GM21528 (cell line): ENCODE data around the gene MMP24OS.
"Not testable (repeated sequence)": the region's sequence is repeated elsewhere in the genome, so short reads cannot be mapped to it uniquely, and the experiment has no call there.

Source experiments
- ATAC-seq: cut with Tn5 transposase; IDR thresholded peaks from one replicate; pipeline ENCODE4 v1.9.1; 2021; ENCODE audit warnings: mild to moderate bottlenecking, moderate library complexity; ENCODE audit not compliant: unreplicated experiment, low FRiP score

The MMP24OS gene

GRCh38 chr20:35277531-35278395 is at the start of gene MMP24OS:
Gene MMP24OS, minus strand, starts transcription at chr20:35278122. Its CDS starts 193 bp downstream, at chr20:35277929.
- ATAC-seq = peak; percentile 72

GRCh38 chr20:35327074-35327976 is 49.4 kb upstream of the MMP24OS start:
- no peak for ATAC-seq

GRCh38 chr20:35326740-35327073 is 48.8 kb upstream of the MMP24OS start:
- ATAC-seq = no peak

- no peak for ATAC-seq
Observed at GRCh38 chr20:35326021-35326739, 48.3 kb upstream of the MMP24OS start.

- ATAC-seq = no peak
Observed at GRCh38 chr20:35325401-35325800, 47.5 kb upstream of the MMP24OS start.

GRCh38 chr20:35320396-35321126 is 42.6 kb upstream of the MMP24OS start:
- ATAC-seq = no peak

GRCh38 chr20:35319871-35320197 is 41.9 kb upstream of the MMP24OS start:
- ATAC-seq = no peak

- no peak for ATAC-seq
Observed at GRCh38 chr20:35319192-35319870, 41.4 kb upstream of the MMP24OS start.

- no peak for ATAC-seq
Observed at GRCh38 chr20:35318502-35319157, 40.7 kb upstream of the MMP24OS start.

- ATAC-seq = no peak
Observed at GRCh38 chr20:35317416-35318210, 39.7 kb upstream of the MMP24OS start.

GRCh38 chr20:35316086-35316485 is 38.2 kb upstream of the MMP24OS start:
- ATAC-seq = no peak

- ATAC-seq = not testable (repeated sequence)
Observed at GRCh38 chr20:35315632-35316020, 37.7 kb upstream of the MMP24OS start.

GRCh38 chr20:35314816-35315631 is 37.1 kb upstream of the MMP24OS start:
- ATAC-seq = no peak

- ATAC-seq = no peak
Observed at GRCh38 chr20:35312318-35312717, 34.4 kb upstream of the MMP24OS start.

GRCh38 chr20:35311822-35312221 is 33.9 kb upstream of the MMP24OS start:
- ATAC-seq = no peak

- ATAC-seq = no peak
Observed at GRCh38 chr20:35311409-35311808, 33.5 kb upstream of the MMP24OS start.
